ENCODE data around the gene MTG2. TPM values are rescaled to one million over a fixed set of nuclear protein-coding genes. Genes with fewer than 3 reads are reported as not detected.
A peak's percentile ranks its signal among the peaks of the same experiment; 100 is the strongest.

Gene MTG2
- total and polyA plus RNA-seq, 9 donors: 12.7 to 36.9 (median 33.3) TPM

GRCh38 chr20:62235001-62235776, 52.4 kb downstream of the MTG2 start:
- Histone ChIP-seq H3K27me3 (no peaks in the 10 kb centered on the region), H3K4me1 (ENCODE audit: insufficient read depth) (peaks cover 15% of the 10 kb centered on the region), H3K36me3 (no peaks in the 10 kb centered on the region), H3K27ac (no peak overlapping the region), H3K9me3 (no peaks in the 10 kb centered on the region), H3K4me3 (no peak overlapping the region)
- DNase-seq: no peak
- intact Hi-C loops (cut with DNase I): loop anchor here in 1 of 4 donors (5.0 kb wide), 1 partner anchor 152 kb away; the partner anchor contains the start of gene RPS21
- TF ChIP-seq POLR2A (IDR thresholded peaks at IDR 0.05) (no peak), EP300 (IDR thresholded peaks at IDR 0.05) (no peak)
- WGBS, 3 donors: 68 to 70% (median 68%) methylated on average over 16 of the region's 16 CpGs

GRCh38 chr20:62235777-62236157, 52.9 kb downstream of the MTG2 start:
- H3K9me3 ChIP-seq: no peaks in the 10 kb centered on the region
- no peaks in the 10 kb centered on the region for H3K27me3 ChIP-seq
- DNase-seq: no peak
- H3K36me3 ChIP-seq: no peaks in the 10 kb centered on the region
- peaks cover 15% of the 10 kb centered on the region for H3K4me1 ChIP-seq (ENCODE audit: insufficient read depth)
- no peak overlapping the region for H3K4me3 ChIP-seq
- WGBS, 3 donors: 85 to 91% (median 90%) methylated on average over 9 of the region's 9 CpGs
- TF ChIP-seq CTCF (IDR thresholded peaks at IDR 0.05) (no peak), POLR2A (IDR thresholded peaks at IDR 0.05) (no peak), EP300 (IDR thresholded peaks at IDR 0.05) (no peak)
- H3K27ac ChIP-seq: no peak overlapping the region
- intact Hi-C loops (cut with DNase I): loop anchor here in 1 of 4 donors (5.0 kb wide), 1 partner anchor 152 kb away; the partner anchor contains the start of gene RPS21

GRCh38 chr20:62236200-62236599, 53.4 kb downstream of the MTG2 start:
- Histone ChIP-seq H3K27me3 (no peaks in the 10 kb centered on the region), H3K9me3 (no peaks in the 10 kb centered on the region), H3K4me3 (no peak overlapping the region), H3K27ac (no peak overlapping the region), H3K36me3 (no peaks in the 10 kb centered on the region), H3K4me1 (ENCODE audit: insufficient read depth) (peaks cover 15% of the 10 kb centered on the region)
- WGBS, 3 donors: 55 to 61% (median 59%) methylated on average over 6 of the region's 6 CpGs
- intact Hi-C loops (cut with DNase I): loop anchor here in 1 of 4 donors (5.0 kb wide), 1 partner anchor 151 kb away; the partner anchor contains the start of gene RPS21
- peak in 2 of 5 donors; percentile 37 to 49 for DNase-seq
- no peak for TF ChIP-seq CTCF (IDR thresholded peaks at IDR 0.05)
- TF ChIP-seq EP300 (IDR thresholded peaks at IDR 0.05): no peak
- no peak for TF ChIP-seq POLR2A (IDR thresholded peaks at IDR 0.05)

- Histone ChIP-seq H3K36me3 (no peaks in the 10 kb centered on the region), H3K27ac (no peak overlapping the region), H3K27me3 (no peaks in the 10 kb centered on the region), H3K9me3 (no peaks in the 10 kb centered on the region), H3K4me3 (no peak overlapping the region), H3K4me1 (ENCODE audit: insufficient read depth) (peaks cover 15% of the 10 kb centered on the region)
- 29 to 39% (median 35%) methylated on average over 27 to 28 of the region's 28 CpGs for WGBS, 3 donors
- TF ChIP-seq EP300 (IDR thresholded peaks at IDR 0.05) (no peak), POLR2A (IDR thresholded peaks at IDR 0.05) (no peak), CTCF (IDR thresholded peaks at IDR 0.05) (no peak)
- DNase-seq: no peak
- intact Hi-C loops (cut with DNase I): loop anchor here in 1 of 4 donors (5.0 kb wide), 1 partner anchor 150 kb away; the partner anchor contains the start of gene RPS21
Measured at GRCh38 chr20:62236766-62237513, 54.1 kb downstream of the MTG2 start.

Data from ovary (tissue), 9 donors.